ENCODE results near the gene MAU2.

- TF ChIP-seq CTCF (conservative IDR thresholded peaks at IDR 0.05) (no peak), ZFX (IDR thresholded peaks at IDR 0.05) (no peak)
These were observed 87.0 kb downstream of the MAU2 start for GRCh38 chr19:19407633-19407930.

Measured in C4-2B (cell line).